HCEC 1CT (cell line): Measurements from ENCODE around the gene CPZ.

Source experiments
- DNase-seq: peaks from one replicate; pipeline ENCODE4 v3.0.0-alpha.2; 2017

The CPZ gene

GRCh38 chr4:8592366-8593263 is at the start of gene CPZ:
CPZ (plus strand) TSS chr4:8592765; CDS start chr4:8592834, 69 bp downstream.
- no peak for DNase-seq

- no peak for DNase-seq
Measured at GRCh38 chr4:8542776-8543525, 49.6 kb upstream of the CPZ start.

- no peak for DNase-seq
Measured at GRCh38 chr4:8543623-8544022, 48.9 kb upstream of the CPZ start.

GRCh38 chr4:8544282-8544681 is 48.3 kb upstream of the CPZ start:
- DNase-seq, result no peak

GRCh38 chr4:8544741-8545438 is 47.7 kb upstream of the CPZ start:
- DNase-seq, result no peak

GRCh38 chr4:8545439-8545765 is 47.2 kb upstream of the CPZ start:
- DNase-seq, result no peak

GRCh38 chr4:8546766-8547107 is 45.8 kb upstream of the CPZ start:
- DNase-seq, result no peak

- no peak for DNase-seq
Measured at GRCh38 chr4:8547108-8547911, 45.3 kb upstream of the CPZ start.

GRCh38 chr4:8547912-8548730 is 44.4 kb upstream of the CPZ start:
- no peak for DNase-seq

- DNase-seq, result no peak
Measured at GRCh38 chr4:8548731-8549351, 43.7 kb upstream of the CPZ start.

GRCh38 chr4:8549352-8549931 is 43.1 kb upstream of the CPZ start:
- DNase-seq, result no peak

- DNase-seq, result no peak
Measured at GRCh38 chr4:8550691-8551090, 41.9 kb upstream of the CPZ start.

GRCh38 chr4:8552024-8552423 is 40.5 kb upstream of the CPZ start:
- no peak for DNase-seq

GRCh38 chr4:8552581-8553205 is 39.9 kb upstream of the CPZ start:
- no peak for DNase-seq

- DNase-seq, result no peak
Measured at GRCh38 chr4:8553216-8553615, 39.3 kb upstream of the CPZ start.

- DNase-seq, result no peak
Measured at GRCh38 chr4:8553991-8554405, 38.6 kb upstream of the CPZ start.

- DNase-seq, result no peak
Measured at GRCh38 chr4:8554555-8555100, 37.9 kb upstream of the CPZ start.

- DNase-seq, result no peak
Measured at GRCh38 chr4:8555716-8556115, 36.8 kb upstream of the CPZ start.

- DNase-seq, result no peak
Measured at GRCh38 chr4:8556341-8557150, 36.0 kb upstream of the CPZ start.
